BLaER1 treated with 17β-estradiol and CSF1 and Interleukin-3, amounts not matched to agents 10 nM and 100 nM (cell line): Measurements from ENCODE around the gene PHF3.

Source experiments
- H3K27ac ChIP-seq, 11 experiments: shearing (Covaris generic); formaldehyde crosslinking; 2 replicates each; pipeline ENCODE4 v1.8.1; 2022
- H3K27me3 ChIP-seq, 11 experiments: shearing (Covaris generic); formaldehyde crosslinking; 2 replicates each; pipeline ENCODE4 v1.8.1; 2022
- H3K36me3 ChIP-seq, 11 experiments: shearing (Covaris generic); formaldehyde crosslinking; 2 replicates each; pipeline ENCODE4 v1.8.1; 2022
- H3K4me1 ChIP-seq, 10 experiments: shearing (Covaris generic); formaldehyde crosslinking; 2 replicates each; pipeline ENCODE4 v1.8.1; 2022
- H3K4me2 ChIP-seq, 11 experiments: shearing (Covaris generic); formaldehyde crosslinking; 2 replicates each; pipeline ENCODE4 v1.8.1; 2022
- H3K4me3 ChIP-seq, 10 experiments: shearing (Covaris generic); formaldehyde crosslinking; 2 replicates each; pipeline ENCODE4 v1.8.1; 2022
- H3K9ac ChIP-seq, 11 experiments: shearing (Covaris generic); formaldehyde crosslinking; 2 replicates each; pipeline ENCODE4 v1.8.1; 2022
- H3K9me3 ChIP-seq, 11 experiments: shearing (Covaris generic); formaldehyde crosslinking; replicated peaks in 1 of 11; 2 replicates each; pipeline ENCODE4 v1.8.1; 2022
- H4K20me1 ChIP-seq, 11 experiments: shearing (Covaris generic); formaldehyde crosslinking; 2 replicates each; pipeline ENCODE4 v1.8.1; 2022
- Cebpa-rat ChIP-seq, 11 experiments: shearing (Covaris generic); IDR thresholded peaks; 2 replicates each; pipeline ENCODE4 v1.8.1; 2022

PHF3 gene

GRCh38 chr6:63635588-63636517, at the start of gene PHF3:
TSS of gene PHF3 (plus strand) at chr6:63635802. CDS start at chr6:63646552, 10,750 bp downstream.
- 0 out of 22 replicates have a peak, but pooled peaks cover 0 to 2% (median 0%) of the 10 kb centered on the region in 11 experiments for H3K36me3 ChIP-seq
- no peaks in the 10 kb centered on the region for H3K9me3 ChIP-seq
- peak within 1 kb of the TSS; percentile 92 to 99 (median 98) for H3K27ac ChIP-seq
- H3K27me3 ChIP-seq = no peaks in the 10 kb centered on the region
- peak within 1 kb of the TSS; percentile 74 to 89 (median 85) for H3K4me2 ChIP-seq
- peak; percentile 34 to 92 (median 75); a peak in 15 of 22 replicates for TF ChIP-seq Cebpa-rat (IDR thresholded peaks at IDR 0.05)
- H3K9ac ChIP-seq = peak within 1 kb of the TSS; percentile 94 to 99 (median 98)
- H3K4me3 ChIP-seq = peak within 1 kb of the TSS; percentile 86 to 98 (median 94)
- peaks cover 7 to 41% (median 37%) of the 10 kb centered on the region in 10 experiments for H3K4me1 ChIP-seq
- peaks cover 25 to 49% (median 44%) of the 10 kb centered on the region in 11 experiments; a peak in 20 of 22 replicates for H4K20me1 ChIP-seq

- Histone ChIP-seq H3K9me3 (no peaks in the 10 kb centered on the region), H3K4me2 (no peak overlapping the region), H3K4me3 (no peak overlapping the region), H3K27me3 (no peaks in the 10 kb centered on the region), H3K4me1 (no peaks in the 10 kb centered on the region), H3K9ac (no peak overlapping the region), H4K20me1 (no peaks in the 10 kb centered on the region), H3K36me3 (no peaks in the 10 kb centered on the region), H3K27ac (no peak overlapping the region)
- TF ChIP-seq Cebpa-rat (IDR thresholded peaks at IDR 0.05) = no peak
These were observed 45.6 kb upstream of the PHF3 start for GRCh38 chr6:63589952-63590411.

- Histone ChIP-seq H3K27ac (no peak overlapping the region), H3K36me3 (no peaks in the 10 kb centered on the region), H3K4me2 (no peak overlapping the region), H3K4me3 (no peak overlapping the region), H3K9me3 (no peaks in the 10 kb centered on the region), H3K4me1 (peaks cover under 1 to 3% (median 2%) of the 10 kb centered on the region in 10 experiments; a peak in 11 of 20 replicates), H4K20me1 (no peaks in the 10 kb centered on the region), H3K27me3 (no peaks in the 10 kb centered on the region), H3K9ac (no peak overlapping the region)
- TF ChIP-seq Cebpa-rat (IDR thresholded peaks at IDR 0.05) = no peak
These were observed 42.7 kb upstream of the PHF3 start for GRCh38 chr6:63592886-63593285.

- Histone ChIP-seq H4K20me1 (no peaks in the 10 kb centered on the region), H3K4me2 (peak overlapping the region; percentile 63 to 88 (median 76)), H3K27me3 (no peaks in the 10 kb centered on the region), H3K36me3 (no peaks in the 10 kb centered on the region), H3K4me1 (peaks cover 6 to 20% (median 8%) of the 10 kb centered on the region in 10 experiments; a peak in 14 of 20 replicates), H3K27ac (no peak overlapping the region), H3K4me3 (peak overlapping the region in 4 of 10 experiments; percentile 42 to 55 (median 50); a peak in 4 of 20 replicates), H3K9me3 (no peaks in the 10 kb centered on the region), H3K9ac (no peak overlapping the region; a peak in 1 of 22 replicates)
- TF ChIP-seq Cebpa-rat (IDR thresholded peaks at IDR 0.05) = no peak
These were observed 38.2 kb upstream of the PHF3 start for GRCh38 chr6:63597141-63598048.

- Histone ChIP-seq H3K27me3 (no peaks in the 10 kb centered on the region), H3K4me2 (peak overlapping the region; percentile 63 to 88 (median 76)), H3K4me1 (peaks cover 6 to 20% (median 8%) of the 10 kb centered on the region in 10 experiments; a peak in 14 of 20 replicates), H3K27ac (peak overlapping the region in 6 of 11 experiments; percentile 21 to 54 (median 36); a peak in 8 of 22 replicates), H4K20me1 (no peaks in the 10 kb centered on the region), H3K9me3 (no peaks in the 10 kb centered on the region), H3K9ac (peak overlapping the region in 10 of 11 experiments; percentile 19 to 69 (median 53); a peak in 19 of 22 replicates), H3K4me3 (peak overlapping the region; percentile 42 to 60 (median 54)), H3K36me3 (no peaks in the 10 kb centered on the region)
- peak in 1 of 11 experiments; percentile 23; a peak in 1 of 22 replicates for TF ChIP-seq Cebpa-rat (IDR thresholded peaks at IDR 0.05)
These were observed 37.3 kb upstream of the PHF3 start for GRCh38 chr6:63598049-63599036.

- no peak overlapping the region for H3K9ac ChIP-seq
- no peaks in the 10 kb centered on the region for H3K9me3 ChIP-seq
- no peaks in the 10 kb centered on the region for H4K20me1 ChIP-seq
- no peaks in the 10 kb centered on the region for H3K36me3 ChIP-seq
- H3K27ac ChIP-seq = no peak overlapping the region
- no peaks in the 10 kb centered on the region for H3K27me3 ChIP-seq
- peak overlapping the region in 1 of 11 experiments; percentile 44; a peak in 1 of 22 replicates for H3K4me2 ChIP-seq
- H3K4me3 ChIP-seq = no peak overlapping the region
- H3K4me1 ChIP-seq = peaks cover 6 to 20% (median 8%) of the 10 kb centered on the region in 10 experiments; a peak in 14 of 20 replicates
- TF ChIP-seq Cebpa-rat (IDR thresholded peaks at IDR 0.05) = no peak
These were observed 36.4 kb upstream of the PHF3 start for GRCh38 chr6:63599243-63599642.

- no peaks in the 10 kb centered on the region for H3K27me3 ChIP-seq
- no peaks in the 10 kb centered on the region for H3K9me3 ChIP-seq
- TF ChIP-seq Cebpa-rat (IDR thresholded peaks at IDR 0.05) = no peak
- no peak overlapping the region for H3K9ac ChIP-seq
- H3K4me1 ChIP-seq = peaks cover 6 to 20% (median 8%) of the 10 kb centered on the region in 10 experiments; a peak in 14 of 20 replicates
- peak overlapping the region in 3 of 11 experiments; percentile 16 to 44 (median 31); a peak in 1 of 22 replicates for H3K4me2 ChIP-seq
- no peak overlapping the region for H3K27ac ChIP-seq
- no peaks in the 10 kb centered on the region for H3K36me3 ChIP-seq
- H3K4me3 ChIP-seq = no peak overlapping the region
- H4K20me1 ChIP-seq = no peaks in the 10 kb centered on the region
These were observed 35.5 kb upstream of the PHF3 start for GRCh38 chr6:63600136-63600535.
